Activated T-cell treated with anti-CD3 and anti-CD28 coated beads, Interleukin-2, amount 50 U/mL, for 4 hours (primary cell): ENCODE results near the gene PDE4A. TPM values are rescaled to one million over a fixed set of nuclear protein-coding genes. Genes with fewer than 3 reads are reported as not detected.

Source experiments
- ATAC-seq, 2 donors: fragments of 200-7000 bp; cut with Tn5 transposase; one replicate each; pipeline ENCODE4 v1.10.0; 2021
- DNase-seq: peaks from one replicate; pipeline ENCODE4 v3.0.0-alpha.2; 2020
- H3K27me3 Mint-ChIP-seq: one replicate; pipeline ENCODE4 v1.8.0; 2021; ENCODE audit warnings: low read depth, mixed read lengths
- H3K36me3 Mint-ChIP-seq: one replicate; pipeline ENCODE4 v1.8.0; 2022; ENCODE audit warnings: mixed read lengths; ENCODE audit not compliant: insufficient read depth
- H3K4me1 Mint-ChIP-seq: one replicate; pipeline ENCODE4 v1.8.0; 2021; ENCODE audit warnings: low read depth, mixed read lengths
- H3K4me3 Mint-ChIP-seq: one replicate; pipeline ENCODE4 v1.8.0; 2021; ENCODE audit warnings: mild to moderate bottlenecking, moderate library complexity, mixed read lengths
- H3K9me3 Mint-ChIP-seq: one replicate; pipeline ENCODE4 v1.8.0; 2021; ENCODE audit warnings: mixed read lengths
- total RNA-seq, 3 donors: library from RNA; stranded (reverse); gene quantifications; one replicate each; pipeline ENCODE4 v1.2.1, GENCODE V29; 2021

Gene PDE4A
- total RNA-seq, 3 donors from 2014 or later: 4.0 to 4.8 (median 4.2) TPM

GRCh38 chr19:10516064-10516385 lies 95.7 kb downstream of the PDE4A start:
- ATAC-seq (no peak), DNase-seq (no peak)
- H3K27me3 Mint-ChIP-seq: peaks cover 63% of the 10 kb centered on the region
- no peaks in the 10 kb centered on the region for H3K9me3 Mint-ChIP-seq
- H3K4me3 Mint-ChIP-seq: peak overlapping the region; percentile 72
- peaks cover 38% of the 10 kb centered on the region for H3K4me1 Mint-ChIP-seq
- H3K36me3 Mint-ChIP-seq: no peaks in the 10 kb centered on the region

- Mint-ChIP-seq H3K27me3 (peaks cover 62% of the 10 kb centered on the region), H3K36me3 (no peaks in the 10 kb centered on the region), H3K4me1 (peaks cover 38% of the 10 kb centered on the region), H3K9me3 (no peaks in the 10 kb centered on the region), H3K4me3 (peak overlapping the region; percentile 72)
- DNase-seq (no peak), ATAC-seq (no peak)
Observed at GRCh38 chr19:10516671-10517286, 96.4 kb downstream of the PDE4A start.

GRCh38 chr19:10517361-10517759 lies 97.0 kb downstream of the PDE4A start, which contains the start of gene S1PR5:
TSS of gene S1PR5 (minus strand) at chr19:10517447. CDS start at chr19:10515011, 2,436 bp downstream.
- peak; percentile 9 to 33 for ATAC-seq
- no peak for DNase-seq

GRCh38 chr19:10517760-10518443 lies 97.6 kb downstream of the PDE4A start:
- H3K4me1 Mint-ChIP-seq: peaks cover 38% of the 10 kb centered on the region

More at GRCh38 chr19:10517361-10517759, 97.0 kb downstream of the PDE4A start, which contains the start of gene S1PR5:
- Mint-ChIP-seq H3K9me3 (no peaks in the 10 kb centered on the region), H3K27me3 (peaks cover 62% of the 10 kb centered on the region), H3K4me3 (peak within 1 kb of the TSS; percentile 78), H3K4me1 (peaks cover 38% of the 10 kb centered on the region), H3K36me3 (no peaks in the 10 kb centered on the region)

GRCh38 chr19:10518444-10519361 lies 98.4 kb downstream of the PDE4A start:
- ATAC-seq: no peak
- peaks cover 53% of the 10 kb centered on the region for H3K27me3 Mint-ChIP-seq
- H3K36me3 Mint-ChIP-seq: no peaks in the 10 kb centered on the region
- peak overlapping the region; percentile 78 for H3K4me3 Mint-ChIP-seq
- no peaks in the 10 kb centered on the region for H3K9me3 Mint-ChIP-seq
- H3K4me1 Mint-ChIP-seq: peaks cover 32% of the 10 kb centered on the region
- no peak for DNase-seq

More at GRCh38 chr19:10517760-10518443, 97.6 kb downstream of the PDE4A start:
- H3K4me3 Mint-ChIP-seq: peak overlapping the region; percentile 78
- no peaks in the 10 kb centered on the region for H3K9me3 Mint-ChIP-seq
- DNase-seq (no peak), ATAC-seq (peak; percentile 9 to 14)
- no peaks in the 10 kb centered on the region for H3K36me3 Mint-ChIP-seq
- H3K27me3 Mint-ChIP-seq: peaks cover 61% of the 10 kb centered on the region

Other genes starting within 250 kb of the PDE4A start
- gene DNMT1, start 225.6 kb upstream of the PDE4A start, total RNA-seq: 100 to 1,000 TPM; 353 to 433 (median 355) TPM
- gene S1PR2, start 189.2 kb upstream of the PDE4A start, total RNA-seq: 10 to 100 TPM; 15.0 to 18.4 (median 16.0) TPM
- 100 to 1,000 TPM; 213 to 268 (median 239) TPM for gene MRPL4, start 168.3 kb upstream of the PDE4A start, total RNA-seq
- gene ICAM1, start 149.4 kb upstream of the PDE4A start, total RNA-seq: 10 to 100 TPM; 25.6 to 48.5 (median 39.5) TPM
- under 1 TPM; 0.27 to 0.53 (median 0.38) TPM for gene ICAM4, start 133.6 kb upstream of the PDE4A start, total RNA-seq
- gene ICAM5, start 130.6 kb upstream of the PDE4A start, total RNA-seq: 1 to 10 TPM; 3.1 to 4.3 (median 3.1) TPM
- gene ZGLP1, start 110.7 kb upstream of the PDE4A start, total RNA-seq: 10 to 100 TPM in 1 of 3 donors, 1 to 10 TPM in 2; 6.9 to 10.1 (median 9.3) TPM
- 10 to 100 TPM; 32.5 to 43.0 (median 38.3) TPM for gene FDX2, start 104.5 kb upstream of the PDE4A start, total RNA-seq
- 100 to 1,000 TPM; 135 to 143 (median 135) TPM for gene RAVER1, start 87.0 kb upstream of the PDE4A start, total RNA-seq
- 10 to 100 TPM; 60.2 to 62.3 (median 62.2) TPM for gene ICAM3, start 80.9 kb upstream of the PDE4A start, total RNA-seq
- gene TYK2, start 40.0 kb upstream of the PDE4A start, total RNA-seq: 100 to 1,000 TPM; 196 to 226 (median 206) TPM
- gene CDC37, start 17.0 kb upstream of the PDE4A start, total RNA-seq: 100 to 1,000 TPM; 298 to 311 (median 303) TPM
- gene KEAP1, start 82.8 kb downstream of the PDE4A start, total RNA-seq: 10 to 100 TPM; 89.9 to 98.7 (median 92.9) TPM
- gene S1PR5, start 96.9 kb downstream of the PDE4A start, total RNA-seq: under 1 TPM; 0.15 to 0.27 (median 0.24) TPM
- 10 to 100 TPM; 36.3 to 47.1 (median 39.9) TPM for gene ATG4D, start 123.4 kb downstream of the PDE4A start, total RNA-seq
- gene KRI1, start 145.5 kb downstream of the PDE4A start, total RNA-seq: 10 to 100 TPM; 74.2 to 95.4 (median 87.4) TPM
- 10 to 100 TPM; 15.3 to 19.8 (median 19.7) TPM for gene CDKN2D, start 148.4 kb downstream of the PDE4A start, total RNA-seq
- gene AP1M2, start 166.8 kb downstream of the PDE4A start, total RNA-seq: under 1 TPM in 2 of 3 donors, not detected in 1; 0.43 to 0.95 TPM
- gene SLC44A2, start 205.0 kb downstream of the PDE4A start, total RNA-seq: 10 to 100 TPM; 41.5 to 45.8 (median 44.3) TPM
- 100 to 1,000 TPM; 651 to 686 (median 684) TPM for gene ILF3, start 233.8 kb downstream of the PDE4A start, total RNA-seq